H9 (cell line): ENCODE data around the gene MYO18A. TPM values are rescaled to one million over a fixed set of nuclear protein-coding genes. Genes with fewer than 3 reads are reported as not detected.

Experiments used
- DNase-seq: peaks from one replicate; pipeline ENCODE4 v3.0.0-alpha.2; 2017
- H2AFZ ChIP-seq: one replicate; pipeline ENCODE4 v1.6.1; 2013; ENCODE audit warnings: mild to moderate bottlenecking, low read length, control low read depth, moderate library complexity
- H2AK5ac ChIP-seq: 2 replicates; pipeline ENCODE4 v1.6.1; 2013; ENCODE audit warnings: low read length, control low read depth, mixed read lengths; ENCODE audit not compliant: insufficient read length
- H2BK120ac ChIP-seq: one replicate; pipeline ENCODE4 v1.6.1; 2013; ENCODE audit warnings: low read depth, mild to moderate bottlenecking, low read length, control low read depth, inconsistent platforms; ENCODE audit not compliant: poor library complexity, severe bottlenecking
- H2BK12ac ChIP-seq: 2 replicates; pipeline ENCODE4 v1.6.1; 2013; ENCODE audit warnings: low read length, control low read depth, mixed read lengths, low read depth; ENCODE audit not compliant: insufficient read length
- H2BK15ac ChIP-seq: 2 replicates; pipeline ENCODE4 v1.6.1; 2013; ENCODE audit warnings: low read depth, low read length, control low read depth
- H2BK20ac ChIP-seq: one replicate; pipeline ENCODE4 v1.6.1; 2013; ENCODE audit warnings: low read depth, mild to moderate bottlenecking, low read length, control low read depth, inconsistent platforms; ENCODE audit not compliant: poor library complexity, severe bottlenecking
- H2BK5ac ChIP-seq: 2 replicates; pipeline ENCODE4 v1.6.1; 2013; ENCODE audit warnings: low read length, control low read depth, mixed read lengths; ENCODE audit not compliant: insufficient read length
- H3K14ac ChIP-seq: 2 replicates; pipeline ENCODE4 v1.6.1; 2013; ENCODE audit warnings: low read length, control low read depth; ENCODE audit not compliant: insufficient read depth
- H3K18ac ChIP-seq: 2 replicates; pipeline ENCODE4 v1.6.1; 2013; ENCODE audit warnings: low read depth, mild to moderate bottlenecking, mixed read lengths, low read length, control low read depth; ENCODE audit not compliant: insufficient read length
- H3K23ac ChIP-seq: 2 replicates; pipeline ENCODE4 v1.6.1; 2013; ENCODE audit warnings: low read length, control low read depth, mixed read lengths, low read depth; ENCODE audit not compliant: insufficient read length
- H3K23me2 ChIP-seq: 2 replicates; pipeline ENCODE4 v1.6.1; 2013; ENCODE audit warnings: low read depth, mild to moderate bottlenecking, mixed read lengths, low read length, control low read depth; ENCODE audit not compliant: insufficient read length, poor library complexity, severe bottlenecking
- H3K27ac ChIP-seq: 2 replicates; pipeline ENCODE4 v1.5.1; 2013; ENCODE audit warnings: low read length, control low read depth, mixed read lengths, low read depth; ENCODE audit not compliant: insufficient read length
- H3K27me3 ChIP-seq: 2 replicates; pipeline ENCODE4 v1.6.1; 2013; ENCODE audit warnings: low read length, control low read depth, inconsistent platforms; ENCODE audit not compliant: insufficient read depth
- H3K4ac ChIP-seq: 2 replicates; pipeline ENCODE4 v1.6.1; 2013; ENCODE audit warnings: low read depth, mild to moderate bottlenecking, control low read depth, inconsistent platforms, low read length, moderate library complexity
- H3K4me1 ChIP-seq: 2 replicates; pipeline ENCODE4 v1.6.1; 2013; ENCODE audit warnings: low read length, control low read depth, inconsistent platforms; ENCODE audit not compliant: insufficient read depth
- H3K4me2 ChIP-seq: 2 replicates; pipeline ENCODE4 v1.6.1; 2013; ENCODE audit warnings: low read length, control low read depth, mixed read lengths; ENCODE audit not compliant: insufficient read length, insufficient read depth
- H3K56ac ChIP-seq: 2 replicates; pipeline ENCODE4 v1.6.1; 2013; ENCODE audit warnings: low read depth, mild to moderate bottlenecking, mixed read lengths, low read length, control low read depth; ENCODE audit not compliant: insufficient read length
- H3K79me1 ChIP-seq: 2 replicates; pipeline ENCODE4 v1.6.1; 2013; ENCODE audit warnings: low read depth, mild to moderate bottlenecking, moderate library complexity, low read length, control low read depth, inconsistent platforms; ENCODE audit not compliant: insufficient read depth, poor library complexity, severe bottlenecking
- H3K79me2 ChIP-seq: 2 replicates; pipeline ENCODE4 v1.6.1; 2013; ENCODE audit warnings: low read length, control low read depth, inconsistent platforms; ENCODE audit not compliant: insufficient read depth
- H3K9ac ChIP-seq: 2 replicates; pipeline ENCODE4 v1.6.1; 2013; ENCODE audit warnings: low read length, control low read depth, mixed read lengths; ENCODE audit not compliant: insufficient read length; ENCODE audit errors: extremely low read depth
- H3K9me3 ChIP-seq: one replicate; pipeline ENCODE4 v1.6.1; 2013; ENCODE audit warnings: low read depth, low read length, inconsistent platforms; ENCODE audit not compliant: control insufficient read depth
- H3T11ph ChIP-seq: one replicate; pipeline ENCODE4 v1.6.1; 2013; ENCODE audit warnings: mild to moderate bottlenecking, low read length, control low read depth, inconsistent platforms
- H4K20me1 ChIP-seq: one replicate; pipeline ENCODE4 v1.6.1; 2013; ENCODE audit not compliant: control insufficient read depth, insufficient read length, insufficient read depth
- H4K5ac ChIP-seq: 2 replicates; pipeline ENCODE4 v1.6.1; 2013; ENCODE audit warnings: low read depth, mild to moderate bottlenecking, mixed read lengths, low read length, control low read depth; ENCODE audit not compliant: insufficient read length
- H4K8ac ChIP-seq: replicated peaks from 2 replicates; pipeline ENCODE4 v1.6.1; 2013; ENCODE audit warnings: low read length, control low read depth, mixed read lengths, low read depth; ENCODE audit not compliant: insufficient read length
- H4K91ac ChIP-seq: 2 replicates; pipeline ENCODE4 v1.6.1; 2013; ENCODE audit warnings: low read depth, mild to moderate bottlenecking, moderate library complexity, mixed read lengths, low read length, control low read depth; ENCODE audit not compliant: insufficient read length
- H3K27ac Mint-ChIP-seq, 3 experiments: 2 replicates in 2 of 3; 3 replicates in 1 of 3; pipeline ENCODE4 v1.8.0; 2020 to 2021; ENCODE audit warnings: mixed read lengths in 3 of 3, mild to moderate bottlenecking in 1 of 3, moderate library complexity in 1 of 3
- H3K27me3 Mint-ChIP-seq: 2 replicates; pipeline ENCODE4 v1.8.0; 2021; ENCODE audit warnings: low read depth, mild to moderate bottlenecking, moderate library complexity, mixed read lengths
- H3K36me3 Mint-ChIP-seq, 3 experiments: 2 replicates in 2 of 3; 3 replicates in 1 of 3; pipeline ENCODE4 v1.8.0; 2020 to 2021; ENCODE audit warnings: low read depth in 3 of 3, mixed read lengths in 3 of 3; ENCODE audit not compliant: insufficient read depth in 1 of 3
- H3K4me1 Mint-ChIP-seq, 2 experiments: 2 replicates each; pipeline ENCODE4 v1.8.0; 2020; ENCODE audit warnings: mixed read lengths in 2 of 2
- H3K4me3 Mint-ChIP-seq, 2 experiments: 2 replicates in 1 of 2; 3 replicates in 1 of 2; pipeline ENCODE4 v1.8.0; 2020 to 2021; ENCODE audit warnings: mild to moderate bottlenecking in 2 of 2, mixed read lengths in 2 of 2, moderate library complexity in 1 of 2
- H3K9me3 Mint-ChIP-seq, 2 experiments: 2 replicates in 1 of 2; 3 replicates in 1 of 2; pipeline ENCODE4 v1.8.0; 2020; ENCODE audit warnings: mild to moderate bottlenecking in 2 of 2, mixed read lengths in 2 of 2, moderate library complexity in 1 of 2
- WGBS: extraction: QIAGEN DNeasy Blood & Tissue Kit; methylation state at CpG from one replicate; pipeline ENCODE4 v1.1.7; 2013; ENCODE audit warnings: missing lambda C conversion rate, low lambda C conversion rate, mixed read lengths; ENCODE audit not compliant: insufficient read length; ENCODE audit errors: extremely low coverage; 5-methylcytosine and 5-hydroxymethylcytosine counted together
- total RNA-seq: library from RNA; stranded (reverse); gene quantifications from 2 replicates; pipeline ENCODE4 v1.2.1, GENCODE V29; 2021
- TF ChIP-seq, protein P1 (sequence below): fragments of 200-600 bp; sonication (generic); conservative IDR thresholded peaks from 3 replicates; pipeline ENCODE4 v1.8.0; 2021; ENCODE audit warnings: antibody characterized with exemption, mild to moderate bottlenecking

Gene MYO18A
- total RNA-seq, 1 experiment from 2014 or later = 21.6 TPM

DNA sequence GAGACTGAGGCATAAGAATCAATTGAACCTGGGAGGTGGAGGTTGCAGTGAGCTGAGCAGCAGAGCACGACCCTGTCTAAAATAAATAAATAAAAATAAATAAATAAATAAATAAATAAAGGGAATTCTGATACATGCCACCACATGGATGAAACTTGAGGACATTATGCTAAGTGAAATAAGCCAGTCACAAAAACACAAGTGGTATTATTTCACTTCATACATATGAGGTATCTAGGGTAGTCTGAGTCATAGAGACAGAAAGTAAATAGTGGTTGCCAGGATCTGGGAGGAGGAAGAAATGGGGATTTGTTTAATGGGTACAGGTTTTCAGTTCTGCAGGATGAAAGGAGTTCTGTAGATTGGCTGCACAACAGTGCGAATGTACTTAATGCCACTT, 120.9 kb downstream of the MYO18A start:
- Histone ChIP-seq H3K14ac (no peak overlapping the region), H2BK15ac (no peak overlapping the region), H2BK5ac (no peak overlapping the region), H3K56ac (no peak overlapping the region), H3K4me2 (no peak overlapping the region), H4K8ac (no peak overlapping the region), H3K18ac (no peak overlapping the region), H2AFZ (no peak overlapping the region), H3K9me3 (no peaks in the 10 kb centered on the region), H3K4ac (no peak overlapping the region), H2BK12ac (no peak overlapping the region), H2BK20ac (no peak overlapping the region), H3T11ph (no peak overlapping the region), H3K27ac (no peak overlapping the region), H2AK5ac (no peak overlapping the region), H4K5ac (no peak overlapping the region), H3K4me1 (peaks cover 7% of the 10 kb centered on the region; the same call in 1 of the 2 replicates), H3K9ac (no peak overlapping the region), H3K79me2 (no peaks in the 10 kb centered on the region), H3K79me1 (no peaks in the 10 kb centered on the region), H4K20me1 (no peaks in the 10 kb centered on the region), H2BK120ac (no peak overlapping the region), H3K27me3 (no peaks in the 10 kb centered on the region), H4K91ac (no peak overlapping the region), H3K23ac (no peak overlapping the region), H3K23me2 (no peaks in the 10 kb centered on the region)
- TF ChIP-seq, protein P1, sequence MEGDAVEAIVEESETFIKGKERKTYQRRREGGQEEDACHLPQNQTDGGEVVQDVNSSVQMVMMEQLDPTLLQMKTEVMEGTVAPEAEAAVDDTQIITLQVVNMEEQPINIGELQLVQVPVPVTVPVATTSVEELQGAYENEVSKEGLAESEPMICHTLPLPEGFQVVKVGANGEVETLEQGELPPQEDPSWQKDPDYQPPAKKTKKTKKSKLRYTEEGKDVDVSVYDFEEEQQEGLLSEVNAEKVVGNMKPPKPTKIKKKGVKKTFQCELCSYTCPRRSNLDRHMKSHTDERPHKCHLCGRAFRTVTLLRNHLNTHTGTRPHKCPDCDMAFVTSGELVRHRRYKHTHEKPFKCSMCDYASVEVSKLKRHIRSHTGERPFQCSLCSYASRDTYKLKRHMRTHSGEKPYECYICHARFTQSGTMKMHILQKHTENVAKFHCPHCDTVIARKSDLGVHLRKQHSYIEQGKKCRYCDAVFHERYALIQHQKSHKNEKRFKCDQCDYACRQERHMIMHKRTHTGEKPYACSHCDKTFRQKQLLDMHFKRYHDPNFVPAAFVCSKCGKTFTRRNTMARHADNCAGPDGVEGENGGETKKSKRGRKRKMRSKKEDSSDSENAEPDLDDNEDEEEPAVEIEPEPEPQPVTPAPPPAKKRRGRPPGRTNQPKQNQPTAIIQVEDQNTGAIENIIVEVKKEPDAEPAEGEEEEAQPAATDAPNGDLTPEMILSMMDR = no peak
- no peaks in the 10 kb centered on the region for H3K27me3 Mint-ChIP-seq
- no peak overlapping the region for H3K4me3 Mint-ChIP-seq
- DNase-seq = no peak
- H3K4me1 Mint-ChIP-seq = peaks cover 37 to 41% of the 10 kb centered on the region in 2 experiments
- H3K36me3 Mint-ChIP-seq = peaks cover 0 to 16% (median 0%) of the 10 kb centered on the region in 3 experiments; a peak in 3 of 7 replicates
- no peaks in the 10 kb centered on the region for H3K9me3 Mint-ChIP-seq
- H3K27ac Mint-ChIP-seq = peak overlapping the region in 1 of 3 experiments; percentile 82; a peak in 2 of 7 replicates
- WGBS = no CpG with 5 or more reads among the region's 2 CpGs
